Body of pancreas (tissue), 4 donors: ENCODE data around the gene C1orf167. TPM values are rescaled to one million over a fixed set of nuclear protein-coding genes. Genes with fewer than 3 reads are reported as not detected.
A peak's percentile ranks its signal among the peaks of the same experiment; 100 is the strongest.

ENCODE experiments used
- ATAC-seq: fragments of 150-250 bp; one replicate; pipeline ENCODE4 v1.9.1; 2016
- DNase-seq, 4 donors: peaks; one replicate each; pipeline ENCODE4 v3.0.0-alpha.2; 2019
- H3K27ac ChIP-seq, 4 donors: fragments of 200-600 bp; sonication (generic); 1 replicate in 3 of 4; 2 replicates in 1 of 4; pipeline versions ENCODE4 v1.5.1 to v1.6.1; 2016 to 2019; ENCODE audit warnings: mild to moderate bottlenecking in 1 of 4, mixed read lengths in 1 of 4, moderate library complexity in 1 of 4
- H3K27me3 ChIP-seq, 2 donors: fragments of 200-600 bp; sonication (generic); one replicate each; pipeline ENCODE4 v1.6.0; 2016; ENCODE audit warnings: mild to moderate bottlenecking in 1 of 2
- H3K36me3 ChIP-seq, 2 donors: fragments of 200-600 bp; sonication (generic); replicated peaks in 1 of 2; 2 replicates each; pipeline ENCODE4 v1.5.1; 2016; ENCODE audit warnings: low read depth in 2 of 2; ENCODE audit not compliant: insufficient read depth in 1 of 2
- H3K4me1 ChIP-seq: fragments of 200-600 bp; sonication (generic); one replicate; pipeline ENCODE4 v1.6.0; 2016
- H3K4me3 ChIP-seq, 2 donors: fragments of 200-600 bp; sonication (generic); 1 replicate in 1 of 2; 2 replicates in 1 of 2; pipeline ENCODE4 v1.5.1; 2016 to 2019
- H3K9me3 ChIP-seq, 3 donors: fragments of 200-600 bp; sonication (generic); 1 replicate in 2 of 3; 2 replicates in 1 of 3; pipeline ENCODE4 v1.5.1; 2016
- POLR2A ChIP-seq, 3 donors: fragments of 450-650 bp; IDR thresholded peaks; one replicate each; pipeline ENCODE4 v1.6.1; 2016; ENCODE audit warnings: antibody characterized with exemption in 3 of 3, mild to moderate bottlenecking in 2 of 3
- WGBS, 2 donors: methylation state at CpG; one replicate each; pipeline ENCODE4 v1.1.5; 2017; 5-methylcytosine and 5-hydroxymethylcytosine counted together
- intact Hi-C: fragments of 100-400 bp; cut with DNase I; formaldehyde crosslinking; loops from one replicate; pipeline ENCODE4 v1.15.1; 2023
- total RNA-seq, 2 donors: library from RNA; depleted of rRNA; stranded (reverse); fragments of >200 nt; gene quantifications; one replicate each; pipeline ENCODE4 v1.1.0, GENCODE V29; 2016
- TF ChIP-seq, protein P1 (sequence below), 7 experiments: fragments of 450-650 bp in 4 of 7; fragments of 200-600 bp in 3 of 7; sonication (generic) in 3 of 7; IDR thresholded peaks; one replicate each; pipeline ENCODE4 v1.5.1; 2016 to 2019; ENCODE audit warnings: antibody characterized with exemption in 7 of 7

Gene C1orf167
- total RNA-seq, 2 donors from 2014 or later: not detected

DNA sequence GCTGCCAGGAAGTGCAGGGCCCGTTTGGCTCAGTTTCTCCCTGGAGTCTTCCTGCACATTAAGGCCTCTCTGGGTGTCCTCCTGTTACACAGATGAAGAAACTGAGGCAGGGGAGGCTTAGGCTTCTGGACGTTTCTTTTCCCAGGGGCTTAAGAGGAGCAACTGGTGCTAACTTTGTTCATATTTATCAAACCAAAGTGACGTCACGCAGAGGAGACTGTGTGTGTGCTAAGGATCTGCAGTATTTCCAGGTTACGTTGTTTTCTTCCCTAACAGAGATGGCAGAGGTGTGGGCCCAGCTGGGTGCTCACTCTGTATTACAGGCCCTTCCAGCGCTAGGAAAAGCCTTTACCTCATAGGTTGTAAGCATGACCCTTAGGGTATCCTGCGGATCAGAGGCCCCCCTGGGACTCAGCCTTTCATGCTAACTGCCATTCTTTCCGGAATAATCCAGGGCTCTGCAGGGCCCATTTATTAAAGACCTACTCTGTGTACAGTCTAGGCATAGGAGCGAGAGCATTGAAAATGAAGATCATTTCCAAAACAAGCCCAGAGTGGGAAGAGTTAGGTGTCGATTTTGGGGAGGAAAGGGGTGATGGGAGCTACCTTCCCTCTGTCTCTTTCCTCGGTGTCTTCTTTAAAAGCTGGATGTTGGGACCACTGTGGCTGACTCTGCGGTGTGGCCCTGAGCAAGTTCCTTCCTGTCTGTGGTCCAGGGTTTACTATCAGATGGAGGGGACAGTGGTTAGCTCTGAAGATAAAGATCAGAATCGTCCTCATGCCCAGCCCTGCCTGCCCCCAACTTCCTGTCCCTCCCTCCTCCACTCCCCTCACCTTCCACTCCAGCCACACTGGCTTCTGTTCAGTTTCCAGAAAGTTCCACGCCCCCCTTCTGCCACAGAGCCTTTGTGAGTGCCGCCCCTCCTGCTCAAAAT is 21.5 kb upstream of the C1orf167 start:
- Histone ChIP-seq H3K27ac (no peak overlapping the region), H3K36me3 (no peaks in the 10 kb centered on the region), H3K4me3 (no peak overlapping the region), H3K27me3 (no peaks in the 10 kb centered on the region), H3K4me1 (peaks cover 20% of the 10 kb centered on the region), H3K9me3 (no peaks in the 10 kb centered on the region)
- ATAC-seq (no peak), DNase-seq (no peak)
- 58 to 84% methylated on average over 15 of the region's 15 CpGs for WGBS, 2 donors
- intact Hi-C loops: no loop called here
- no peak for TF ChIP-seq POLR2A (IDR thresholded peaks at IDR 0.05)
- TF ChIP-seq, protein P1, sequence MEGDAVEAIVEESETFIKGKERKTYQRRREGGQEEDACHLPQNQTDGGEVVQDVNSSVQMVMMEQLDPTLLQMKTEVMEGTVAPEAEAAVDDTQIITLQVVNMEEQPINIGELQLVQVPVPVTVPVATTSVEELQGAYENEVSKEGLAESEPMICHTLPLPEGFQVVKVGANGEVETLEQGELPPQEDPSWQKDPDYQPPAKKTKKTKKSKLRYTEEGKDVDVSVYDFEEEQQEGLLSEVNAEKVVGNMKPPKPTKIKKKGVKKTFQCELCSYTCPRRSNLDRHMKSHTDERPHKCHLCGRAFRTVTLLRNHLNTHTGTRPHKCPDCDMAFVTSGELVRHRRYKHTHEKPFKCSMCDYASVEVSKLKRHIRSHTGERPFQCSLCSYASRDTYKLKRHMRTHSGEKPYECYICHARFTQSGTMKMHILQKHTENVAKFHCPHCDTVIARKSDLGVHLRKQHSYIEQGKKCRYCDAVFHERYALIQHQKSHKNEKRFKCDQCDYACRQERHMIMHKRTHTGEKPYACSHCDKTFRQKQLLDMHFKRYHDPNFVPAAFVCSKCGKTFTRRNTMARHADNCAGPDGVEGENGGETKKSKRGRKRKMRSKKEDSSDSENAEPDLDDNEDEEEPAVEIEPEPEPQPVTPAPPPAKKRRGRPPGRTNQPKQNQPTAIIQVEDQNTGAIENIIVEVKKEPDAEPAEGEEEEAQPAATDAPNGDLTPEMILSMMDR (IDR thresholded peaks at IDR 0.05): no peak

DNA sequence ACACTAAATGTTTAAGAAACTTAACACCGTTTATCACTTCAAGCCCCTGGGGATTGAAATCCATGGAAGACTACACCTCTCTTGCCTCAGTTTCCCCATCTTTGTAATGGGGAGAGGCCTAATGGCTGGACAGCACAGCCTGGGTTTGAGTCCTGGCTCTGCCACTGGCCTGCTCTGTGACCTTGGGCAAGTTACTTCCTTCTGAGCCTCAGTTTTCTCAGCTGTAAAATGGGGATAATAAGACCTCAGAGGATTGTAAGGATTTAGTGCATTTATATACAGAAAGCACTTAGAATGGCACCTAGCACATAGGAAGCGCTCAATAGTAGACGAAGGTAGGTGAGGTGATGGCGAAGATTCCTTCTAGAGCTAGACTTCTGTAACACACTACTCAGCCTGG is 20.5 kb upstream of the C1orf167 start:
- no peak for ATAC-seq
- H3K9me3 ChIP-seq: no peaks in the 10 kb centered on the region
- H3K4me3 ChIP-seq: no peak overlapping the region
- H3K36me3 ChIP-seq: no peaks in the 10 kb centered on the region
- intact Hi-C loops: no loop called here
- TF ChIP-seq, protein P1 (IDR thresholded peaks at IDR 0.05): no peak
- no peak for TF ChIP-seq POLR2A (IDR thresholded peaks at IDR 0.05)
- peaks cover 30% of the 10 kb centered on the region for H3K4me1 ChIP-seq
- 92 to 97% methylated on average over 3 to 4 of the region's 4 CpGs for WGBS, 2 donors
- no peaks in the 10 kb centered on the region for H3K27me3 ChIP-seq
- DNase-seq: no peak
- H3K27ac ChIP-seq: no peak overlapping the region

DNA sequence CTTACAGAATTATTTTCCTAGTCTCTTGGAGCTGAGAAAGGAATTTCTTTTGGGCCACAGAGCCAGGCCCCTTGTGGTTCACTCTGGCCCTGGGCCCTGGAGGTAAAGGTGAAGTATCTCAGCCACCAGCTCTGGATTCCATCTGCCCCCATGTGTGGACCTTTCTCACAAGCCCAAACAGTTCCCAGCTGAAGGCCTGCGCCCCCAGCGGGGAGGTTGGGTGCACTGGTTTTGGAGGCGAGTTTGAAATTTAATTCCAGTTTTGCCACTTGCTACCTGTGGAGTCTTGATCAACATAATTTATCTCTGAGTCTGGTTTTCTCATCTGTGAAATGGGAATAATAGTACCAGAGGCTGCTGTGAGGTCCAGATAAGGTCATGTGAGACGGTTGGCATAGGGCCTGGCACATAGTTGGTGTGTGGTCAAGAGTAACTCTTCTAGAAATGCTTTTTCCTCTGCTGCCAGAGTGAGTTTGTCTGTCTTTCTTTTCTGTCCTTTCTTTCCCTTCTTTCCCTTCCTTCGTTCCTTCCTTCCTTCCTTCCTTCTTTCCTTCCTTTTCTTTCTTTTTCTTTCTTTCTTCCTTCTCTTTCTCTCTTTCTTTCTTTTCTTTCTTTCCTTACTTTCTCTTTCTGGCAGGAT is 20.0 kb upstream of the C1orf167 start:
- no peak for ATAC-seq
- Histone ChIP-seq H3K9me3 (no peaks in the 10 kb centered on the region), H3K27ac (no peak overlapping the region), H3K36me3 (no peaks in the 10 kb centered on the region), H3K4me3 (no peak overlapping the region), H3K4me1 (peaks cover 31% of the 10 kb centered on the region), H3K27me3 (no peaks in the 10 kb centered on the region)
- peak in 1 of 4 donors; percentile 37 for DNase-seq
- 74 to 76% methylated on average over 3 to 5 of the region's 5 CpGs for WGBS, 2 donors
- intact Hi-C loops: no loop called here
- TF ChIP-seq, protein P1 (IDR thresholded peaks at IDR 0.05): no peak
- TF ChIP-seq POLR2A (IDR thresholded peaks at IDR 0.05): no peak

DNA sequence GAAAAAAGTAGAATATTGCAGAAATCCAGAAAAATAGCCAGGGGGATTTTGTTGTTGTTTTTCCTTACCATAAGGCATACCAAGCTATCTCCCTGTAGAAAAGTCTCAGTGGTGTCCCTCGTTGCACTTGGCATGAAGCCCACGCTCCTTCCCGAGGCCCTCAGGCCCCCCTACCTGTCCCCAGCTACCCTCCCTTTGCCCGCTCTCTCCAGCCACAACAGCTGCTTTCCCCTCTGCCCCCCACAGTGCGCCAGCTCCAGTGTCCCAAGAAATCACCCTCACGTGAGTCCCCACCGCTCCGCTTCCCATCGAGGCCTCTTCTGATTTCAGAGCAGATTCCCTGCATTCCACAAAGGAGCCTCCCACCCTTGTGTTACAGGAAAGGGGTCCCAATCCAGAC is 17.7 kb upstream of the C1orf167 start:
- TF ChIP-seq, protein P1 (IDR thresholded peaks at IDR 0.05): no peak
- no peak for TF ChIP-seq POLR2A (IDR thresholded peaks at IDR 0.05)
- H3K36me3 ChIP-seq: peaks cover 0 to 2% of the 10 kb centered on the region in 2 donors
- ATAC-seq (no peak), DNase-seq (no peak)
- intact Hi-C loops: no loop called here
- H3K9me3 ChIP-seq: no peaks in the 10 kb centered on the region
- H3K27me3 ChIP-seq: no peaks in the 10 kb centered on the region
- WGBS, 2 donors: 82 to 87% methylated on average over 9 of the region's 9 CpGs
- H3K4me1 ChIP-seq: peaks cover 37% of the 10 kb centered on the region
- no peak overlapping the region for H3K27ac ChIP-seq
- no peak overlapping the region for H3K4me3 ChIP-seq
